Neural progenitor cell (in vitro differentiated cells): Measurements from ENCODE around the gene ZBTB46.

ENCODE experiments used
- CTCF ChIP-seq: fragments of 200-600 bp; sonication (generic); IDR thresholded peaks from 2 replicates; pipeline ENCODE4 v1.5.1; 2017; ENCODE audit warnings: antibody characterized with exemption, mild to moderate bottlenecking
- EZH2 ChIP-seq: fragments of 200-600 bp; sonication (generic); IDR thresholded peaks from 2 replicates; pipeline ENCODE4 v1.6.1; 2017; ENCODE audit warnings: antibody characterized with exemption, mild to moderate bottlenecking, moderate library complexity

- no peak for TF ChIP-seq EZH2
- no peak for TF ChIP-seq CTCF
These were observed 77.7 kb downstream of the ZBTB46 start for GRCh38 chr20:63753381-63753780.
